Measurements from ENCODE around the gene SLX4IP. TPM values are rescaled to one million over a fixed set of nuclear protein-coding genes. Genes with fewer than 3 reads are reported as not detected.

SLX4IP gene
- total RNA-seq, 2 donors from 2014 or later: 4.7 to 5.8 TPM

DNA sequence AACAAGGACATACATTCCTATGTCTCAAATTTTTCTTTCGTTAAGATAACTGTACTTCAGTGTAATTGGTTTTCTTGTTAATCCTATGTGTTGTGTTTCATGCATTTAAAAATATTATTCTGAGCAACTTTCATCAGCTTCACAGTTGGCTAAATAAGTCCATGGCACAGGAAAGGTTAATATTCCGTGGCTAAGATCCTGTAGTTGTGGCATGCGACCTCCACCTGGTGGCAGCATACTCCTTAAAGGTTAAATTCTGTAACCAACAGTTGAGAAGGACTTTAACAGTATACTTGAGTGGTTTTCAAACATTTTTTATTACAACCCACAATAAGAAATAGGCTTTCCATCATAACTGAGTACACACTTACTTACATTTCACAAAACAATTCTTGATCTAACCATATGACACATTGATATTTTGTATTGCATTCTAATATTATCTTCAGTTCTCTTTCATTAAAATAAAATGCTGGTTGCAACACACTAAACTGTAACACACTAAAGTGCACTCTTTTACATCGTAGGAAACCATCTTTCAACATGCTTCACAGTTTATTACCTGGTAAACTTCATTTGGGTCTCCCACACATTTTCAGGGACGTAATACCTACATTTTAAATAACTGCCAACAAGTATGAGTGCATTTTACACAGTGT is 118.3 kb downstream of the SLX4IP start:
- no peak overlapping the region for H3K4me3 ChIP-seq
- H3K27ac ChIP-seq: no peak overlapping the region
- ATAC-seq (ENCODE audit: insufficient number of reproducible peaks, low FRiP score, low read depth) (no peak), DNase-seq (ENCODE audit: low spot score) (no peak)
- H3K9me3 ChIP-seq: no peaks in the 10 kb centered on the region
- peak; percentile 74 for TF ChIP-seq CTCF (IDR thresholded peaks at IDR 0.05)
- H3K4me1 ChIP-seq (ENCODE audit: control insufficient read depth in 1 of 2, low read depth in 2 of 2): peaks cover 28 to 90% of the 10 kb centered on the region in 2 donors
- no peaks in the 10 kb centered on the region for H3K36me3 ChIP-seq
- no peaks in the 10 kb centered on the region for H3K27me3 ChIP-seq (replicated peaks; ENCODE audit: insufficient read depth)

DNA sequence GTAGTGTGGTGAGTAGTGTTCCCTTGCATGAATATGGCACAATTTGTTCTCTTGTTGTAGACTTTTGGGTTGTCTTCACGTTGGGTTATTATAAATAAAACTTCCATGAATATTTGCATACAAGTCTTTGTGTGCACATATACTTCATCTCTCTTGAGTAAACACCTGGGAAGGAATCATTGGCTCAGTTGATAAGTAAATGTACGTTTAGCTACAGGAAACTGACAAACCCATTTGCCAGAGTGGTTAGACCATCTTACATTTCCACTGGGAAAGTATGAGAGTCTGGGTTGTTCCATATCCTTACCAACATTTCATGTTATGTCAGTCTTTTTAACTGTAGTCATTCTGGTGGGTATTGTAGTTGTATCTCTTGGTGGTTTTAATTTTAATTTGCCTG is 119.2 kb downstream of the SLX4IP start:
- no peak for TF ChIP-seq CTCF (IDR thresholded peaks at IDR 0.05)
- H3K4me1 ChIP-seq (ENCODE audit: control insufficient read depth in 1 of 2, low read depth in 2 of 2): peaks cover 28 to 97% of the 10 kb centered on the region in 2 donors
- no peaks in the 10 kb centered on the region for H3K36me3 ChIP-seq
- H3K4me3 ChIP-seq: no peak overlapping the region
- no peaks in the 10 kb centered on the region for H3K27me3 ChIP-seq (replicated peaks; ENCODE audit: insufficient read depth)
- no peak for ATAC-seq (ENCODE audit: insufficient number of reproducible peaks, low FRiP score, low read depth)
- H3K27ac ChIP-seq: no peak overlapping the region
- DNase-seq (ENCODE audit: low spot score): no peak
- no peaks in the 10 kb centered on the region for H3K9me3 ChIP-seq

DNA sequence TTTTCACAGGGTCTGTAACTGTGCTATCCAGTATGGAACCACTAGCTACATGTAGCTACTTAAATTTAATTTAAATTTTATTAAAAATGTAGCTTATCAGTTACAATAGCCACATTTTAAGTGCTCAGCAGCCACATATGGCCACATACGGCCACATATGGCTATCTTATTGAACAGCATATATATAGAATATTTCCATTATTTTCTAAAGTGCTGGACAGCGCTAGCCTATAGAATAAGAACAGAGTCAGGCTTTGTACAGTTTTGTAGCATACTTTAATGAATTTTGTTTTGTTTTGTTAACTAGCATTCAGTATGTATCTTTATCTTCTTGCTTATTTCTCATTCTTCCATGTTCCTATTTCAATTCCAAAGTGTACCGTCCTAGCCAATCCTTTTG is 120.3 kb downstream of the SLX4IP start:
- peak overlapping the region; percentile 37 for H3K4me3 ChIP-seq
- no peaks in the 10 kb centered on the region for H3K27me3 ChIP-seq (replicated peaks; ENCODE audit: insufficient read depth)
- DNase-seq (ENCODE audit: low spot score) (no peak), ATAC-seq (ENCODE audit: insufficient number of reproducible peaks, low FRiP score, low read depth) (no peak)
- TF ChIP-seq CTCF (IDR thresholded peaks at IDR 0.05): no peak
- no peaks in the 10 kb centered on the region for H3K36me3 ChIP-seq
- no peaks in the 10 kb centered on the region for H3K9me3 ChIP-seq
- H3K27ac ChIP-seq: peak overlapping the region; percentile 73 to 74
- peaks cover 28 to 97% of the 10 kb centered on the region in 2 donors for H3K4me1 ChIP-seq (ENCODE audit: control insufficient read depth in 1 of 2, low read depth in 2 of 2)

DNA sequence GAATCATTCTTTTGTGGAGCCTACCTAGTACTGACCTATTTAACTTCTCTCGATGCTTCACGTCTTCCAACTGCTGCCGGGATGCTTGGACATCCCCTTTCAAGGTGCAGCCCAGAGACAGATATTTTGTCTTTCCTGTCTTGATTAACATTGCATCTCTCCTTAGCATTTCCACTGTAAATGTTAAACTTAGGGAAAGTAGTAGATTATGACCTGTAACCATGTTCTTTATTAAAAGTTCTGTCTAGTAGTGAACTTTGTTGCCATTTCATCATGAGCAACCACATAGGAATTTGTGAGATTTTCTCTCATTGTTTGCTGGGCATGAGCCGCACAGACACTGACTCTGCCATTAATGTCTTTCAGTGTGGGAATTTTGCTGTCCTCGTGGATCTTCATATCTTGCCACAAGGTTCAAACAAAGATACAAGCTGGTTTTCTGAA is 120.8 kb downstream of the SLX4IP start:
- H3K4me1 ChIP-seq (ENCODE audit: control insufficient read depth in 1 of 2, low read depth in 2 of 2): peaks cover 26 to 97% of the 10 kb centered on the region in 2 donors
- H3K27me3 ChIP-seq (replicated peaks; ENCODE audit: insufficient read depth): no peaks in the 10 kb centered on the region
- DNase-seq (ENCODE audit: low spot score): no peak
- peak overlapping the region; percentile 37 for H3K4me3 ChIP-seq
- peak overlapping the region; percentile 73 to 74 for H3K27ac ChIP-seq
- TF ChIP-seq CTCF (IDR thresholded peaks at IDR 0.05): no peak
- H3K36me3 ChIP-seq: no peaks in the 10 kb centered on the region
- no peaks in the 10 kb centered on the region for H3K9me3 ChIP-seq
- no peak for ATAC-seq (ENCODE audit: insufficient number of reproducible peaks, low FRiP score, low read depth)

DNA sequence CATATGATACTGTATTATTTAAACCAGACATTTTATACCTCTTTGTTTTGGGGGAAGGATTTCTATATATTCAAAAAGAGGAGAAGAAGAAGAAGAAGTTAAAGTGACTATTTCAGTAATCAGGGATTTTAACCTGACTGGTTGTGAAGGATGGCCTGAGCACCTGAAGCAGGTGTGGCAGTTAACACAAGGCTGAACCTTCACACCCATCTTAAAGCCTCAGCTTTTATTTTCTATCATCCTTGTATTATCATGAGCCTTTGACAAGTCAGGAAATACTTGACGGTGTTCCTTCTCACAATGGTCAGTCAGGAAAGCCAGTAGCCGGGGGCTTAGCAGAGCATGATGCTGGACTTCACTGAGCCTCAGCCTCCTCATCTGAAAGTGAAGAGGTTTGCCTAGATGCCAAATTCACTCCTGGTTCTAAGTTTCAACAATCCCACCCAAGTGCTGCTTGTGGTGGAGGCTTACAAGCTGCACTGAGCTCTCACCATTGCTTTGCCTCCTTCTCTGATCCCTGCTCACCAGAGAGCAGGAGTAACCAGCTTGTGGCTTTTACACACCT is 121.5 kb downstream of the SLX4IP start:
- TF ChIP-seq CTCF (IDR thresholded peaks at IDR 0.05): no peak
- Histone ChIP-seq H3K4me3 (peak overlapping the region; percentile 37), H3K36me3 (no peaks in the 10 kb centered on the region), H3K9me3 (no peaks in the 10 kb centered on the region), H3K4me1 (ENCODE audit: control insufficient read depth in 1 of 2, low read depth in 2 of 2) (peaks cover 19 to 91% of the 10 kb centered on the region in 2 donors), H3K27me3 (replicated peaks; ENCODE audit: insufficient read depth) (no peaks in the 10 kb centered on the region), H3K27ac (peak overlapping the region; percentile 73 to 74)
- ATAC-seq (ENCODE audit: insufficient number of reproducible peaks, low FRiP score, low read depth) (no peak), DNase-seq (ENCODE audit: low spot score) (no peak)
